H9 (cell line): ENCODE data around the gene KIAA0753. TPM values are rescaled to one million over a fixed set of nuclear protein-coding genes. Genes with fewer than 3 reads are reported as not detected.

Source experiments
- DNase-seq: peaks from one replicate; pipeline ENCODE4 v3.0.0-alpha.2; 2017
- H2AFZ ChIP-seq: one replicate; pipeline ENCODE4 v1.6.1; 2013; ENCODE audit warnings: mild to moderate bottlenecking, low read length, control low read depth, moderate library complexity
- H2AK5ac ChIP-seq: 2 replicates; pipeline ENCODE4 v1.6.1; 2013; ENCODE audit warnings: low read length, control low read depth, mixed read lengths; ENCODE audit not compliant: insufficient read length
- H2BK120ac ChIP-seq: one replicate; pipeline ENCODE4 v1.6.1; 2013; ENCODE audit warnings: low read depth, mild to moderate bottlenecking, low read length, control low read depth, inconsistent platforms; ENCODE audit not compliant: poor library complexity, severe bottlenecking
- H2BK12ac ChIP-seq: 2 replicates; pipeline ENCODE4 v1.6.1; 2013; ENCODE audit warnings: low read length, control low read depth, mixed read lengths, low read depth; ENCODE audit not compliant: insufficient read length
- H2BK15ac ChIP-seq: 2 replicates; pipeline ENCODE4 v1.6.1; 2013; ENCODE audit warnings: low read depth, low read length, control low read depth
- H2BK20ac ChIP-seq: one replicate; pipeline ENCODE4 v1.6.1; 2013; ENCODE audit warnings: low read depth, mild to moderate bottlenecking, low read length, control low read depth, inconsistent platforms; ENCODE audit not compliant: poor library complexity, severe bottlenecking
- H2BK5ac ChIP-seq: 2 replicates; pipeline ENCODE4 v1.6.1; 2013; ENCODE audit warnings: low read length, control low read depth, mixed read lengths; ENCODE audit not compliant: insufficient read length
- H3K14ac ChIP-seq: 2 replicates; pipeline ENCODE4 v1.6.1; 2013; ENCODE audit warnings: low read length, control low read depth; ENCODE audit not compliant: insufficient read depth
- H3K18ac ChIP-seq: 2 replicates; pipeline ENCODE4 v1.6.1; 2013; ENCODE audit warnings: low read depth, mild to moderate bottlenecking, mixed read lengths, low read length, control low read depth; ENCODE audit not compliant: insufficient read length
- H3K23ac ChIP-seq: 2 replicates; pipeline ENCODE4 v1.6.1; 2013; ENCODE audit warnings: low read length, control low read depth, mixed read lengths, low read depth; ENCODE audit not compliant: insufficient read length
- H3K23me2 ChIP-seq: 2 replicates; pipeline ENCODE4 v1.6.1; 2013; ENCODE audit warnings: low read depth, mild to moderate bottlenecking, mixed read lengths, low read length, control low read depth; ENCODE audit not compliant: insufficient read length, poor library complexity, severe bottlenecking
- H3K27ac ChIP-seq: 2 replicates; pipeline ENCODE4 v1.5.1; 2013; ENCODE audit warnings: low read length, control low read depth, mixed read lengths, low read depth; ENCODE audit not compliant: insufficient read length
- H3K27me3 ChIP-seq: 2 replicates; pipeline ENCODE4 v1.6.1; 2013; ENCODE audit warnings: low read length, control low read depth, inconsistent platforms; ENCODE audit not compliant: insufficient read depth
- H3K4ac ChIP-seq: 2 replicates; pipeline ENCODE4 v1.6.1; 2013; ENCODE audit warnings: low read depth, mild to moderate bottlenecking, control low read depth, inconsistent platforms, low read length, moderate library complexity
- H3K4me1 ChIP-seq: 2 replicates; pipeline ENCODE4 v1.6.1; 2013; ENCODE audit warnings: low read length, control low read depth, inconsistent platforms; ENCODE audit not compliant: insufficient read depth
- H3K4me2 ChIP-seq: 2 replicates; pipeline ENCODE4 v1.6.1; 2013; ENCODE audit warnings: low read length, control low read depth, mixed read lengths; ENCODE audit not compliant: insufficient read length, insufficient read depth
- H3K56ac ChIP-seq: 2 replicates; pipeline ENCODE4 v1.6.1; 2013; ENCODE audit warnings: low read depth, mild to moderate bottlenecking, mixed read lengths, low read length, control low read depth; ENCODE audit not compliant: insufficient read length
- H3K79me1 ChIP-seq: 2 replicates; pipeline ENCODE4 v1.6.1; 2013; ENCODE audit warnings: low read depth, mild to moderate bottlenecking, moderate library complexity, low read length, control low read depth, inconsistent platforms; ENCODE audit not compliant: insufficient read depth, poor library complexity, severe bottlenecking
- H3K79me2 ChIP-seq: 2 replicates; pipeline ENCODE4 v1.6.1; 2013; ENCODE audit warnings: low read length, control low read depth, inconsistent platforms; ENCODE audit not compliant: insufficient read depth
- H3K9ac ChIP-seq: 2 replicates; pipeline ENCODE4 v1.6.1; 2013; ENCODE audit warnings: low read length, control low read depth, mixed read lengths; ENCODE audit not compliant: insufficient read length; ENCODE audit errors: extremely low read depth
- H3K9me3 ChIP-seq: one replicate; pipeline ENCODE4 v1.6.1; 2013; ENCODE audit warnings: low read depth, low read length, inconsistent platforms; ENCODE audit not compliant: control insufficient read depth
- H3T11ph ChIP-seq: one replicate; pipeline ENCODE4 v1.6.1; 2013; ENCODE audit warnings: mild to moderate bottlenecking, low read length, control low read depth, inconsistent platforms
- H4K20me1 ChIP-seq: one replicate; pipeline ENCODE4 v1.6.1; 2013; ENCODE audit not compliant: control insufficient read depth, insufficient read length, insufficient read depth
- H4K5ac ChIP-seq: 2 replicates; pipeline ENCODE4 v1.6.1; 2013; ENCODE audit warnings: low read depth, mild to moderate bottlenecking, mixed read lengths, low read length, control low read depth; ENCODE audit not compliant: insufficient read length
- H4K8ac ChIP-seq: replicated peaks from 2 replicates; pipeline ENCODE4 v1.6.1; 2013; ENCODE audit warnings: low read length, control low read depth, mixed read lengths, low read depth; ENCODE audit not compliant: insufficient read length
- H4K91ac ChIP-seq: 2 replicates; pipeline ENCODE4 v1.6.1; 2013; ENCODE audit warnings: low read depth, mild to moderate bottlenecking, moderate library complexity, mixed read lengths, low read length, control low read depth; ENCODE audit not compliant: insufficient read length
- H3K27ac Mint-ChIP-seq, 3 experiments: 2 replicates in 2 of 3; 3 replicates in 1 of 3; pipeline ENCODE4 v1.8.0; 2020 to 2021; ENCODE audit warnings: mixed read lengths in 3 of 3, mild to moderate bottlenecking in 1 of 3, moderate library complexity in 1 of 3
- H3K27me3 Mint-ChIP-seq: 2 replicates; pipeline ENCODE4 v1.8.0; 2021; ENCODE audit warnings: low read depth, mild to moderate bottlenecking, moderate library complexity, mixed read lengths
- H3K36me3 Mint-ChIP-seq, 3 experiments: 2 replicates in 2 of 3; 3 replicates in 1 of 3; pipeline ENCODE4 v1.8.0; 2020 to 2021; ENCODE audit warnings: low read depth in 3 of 3, mixed read lengths in 3 of 3; ENCODE audit not compliant: insufficient read depth in 1 of 3
- H3K4me1 Mint-ChIP-seq, 2 experiments: 2 replicates each; pipeline ENCODE4 v1.8.0; 2020; ENCODE audit warnings: mixed read lengths in 2 of 2
- H3K4me3 Mint-ChIP-seq, 2 experiments: 2 replicates in 1 of 2; 3 replicates in 1 of 2; pipeline ENCODE4 v1.8.0; 2020 to 2021; ENCODE audit warnings: mild to moderate bottlenecking in 2 of 2, mixed read lengths in 2 of 2, moderate library complexity in 1 of 2
- H3K9me3 Mint-ChIP-seq, 2 experiments: 2 replicates in 1 of 2; 3 replicates in 1 of 2; pipeline ENCODE4 v1.8.0; 2020; ENCODE audit warnings: mild to moderate bottlenecking in 2 of 2, mixed read lengths in 2 of 2, moderate library complexity in 1 of 2
- CTCF ChIP-seq: fragments of 200-600 bp; sonication (generic); conservative IDR thresholded peaks from 3 replicates; pipeline ENCODE4 v1.8.0; 2021; ENCODE audit warnings: antibody characterized with exemption, mild to moderate bottlenecking
- whole genome bisulfite sequencing: extraction: QIAGEN DNeasy Blood & Tissue Kit; methylation state at CpG from one replicate; pipeline ENCODE4 v1.1.7; 2013; ENCODE audit warnings: missing lambda C conversion rate, low lambda C conversion rate, mixed read lengths; ENCODE audit not compliant: insufficient read length; ENCODE audit errors: extremely low coverage; 5-methylcytosine and 5-hydroxymethylcytosine counted together
- total RNA-seq: library from RNA; stranded (reverse); gene quantifications from 2 replicates; pipeline ENCODE4 v1.2.1, GENCODE V29; 2021

Gene KIAA0753
- total RNA-seq, 1 experiment from 2014 or later, result 37.2 TPM

GRCh38 chr17:6551356-6551755 lies 89.2 kb downstream of the KIAA0753 start:
- H3K27ac Mint-ChIP-seq, result no peak overlapping the region
- no peak overlapping the region for H2BK20ac ChIP-seq
- peaks cover 40% of the 10 kb centered on the region for H3K27me3 Mint-ChIP-seq
- H3K4me3 Mint-ChIP-seq, result no peak overlapping the region; a peak in 1 of 5 replicates
- no peak overlapping the region for H2BK15ac ChIP-seq
- no peak overlapping the region for H4K91ac ChIP-seq
- no peak overlapping the region for H3K14ac ChIP-seq
- H3K4ac ChIP-seq, result no peak overlapping the region
- DNase-seq, result no peak
- H3K9ac ChIP-seq, result no peak overlapping the region
- H2BK5ac ChIP-seq, result no peak overlapping the region
- H3K4me1 ChIP-seq, result peaks cover 4% of the 10 kb centered on the region; the same call in 1 of the 2 replicates
- no peaks in the 10 kb centered on the region for H3K79me2 ChIP-seq
- no peak overlapping the region for H2BK12ac ChIP-seq
- no CpG with 5 or more reads among the region's 5 CpGs for WGBS
- H3K4me2 ChIP-seq, result no peak overlapping the region
- peaks cover 8% of the 10 kb centered on the region for H3K23me2 ChIP-seq
- no peak overlapping the region for H2AK5ac ChIP-seq
- H3K27me3 ChIP-seq, result peaks cover 7% of the 10 kb centered on the region; the same call in 1 of the 2 replicates
- no peak overlapping the region for H2AFZ ChIP-seq
- no peak for TF ChIP-seq CTCF
- H3T11ph ChIP-seq, result no peak overlapping the region
- H3K9me3 ChIP-seq, result no peaks in the 10 kb centered on the region
- H2BK120ac ChIP-seq, result no peak overlapping the region
- H3K18ac ChIP-seq, result no peak overlapping the region
- H3K4me1 Mint-ChIP-seq, result peaks cover 41 to 53% of the 10 kb centered on the region in 2 experiments
- no peak overlapping the region for H4K8ac ChIP-seq
- H3K27ac ChIP-seq, result no peak overlapping the region
- no peaks in the 10 kb centered on the region for H3K36me3 Mint-ChIP-seq
- H4K20me1 ChIP-seq, result no peaks in the 10 kb centered on the region
- no peak overlapping the region for H4K5ac ChIP-seq
- H3K79me1 ChIP-seq, result no peaks in the 10 kb centered on the region
- no peak overlapping the region for H3K23ac ChIP-seq
- no peaks in the 10 kb centered on the region; a peak in 1 of 5 replicates for H3K9me3 Mint-ChIP-seq
- no peak overlapping the region for H3K56ac ChIP-seq
